HepG2 (cell line): Measurements from ENCODE around the gene MYADML2. TPM values are rescaled to one million over a fixed set of nuclear protein-coding genes. Genes with fewer than 3 reads are reported as not detected.

ENCODE experiments used
- ATF7-NPFF ChIP-seq: sonication (generic); formaldehyde crosslinking; IDR thresholded peaks from 2 replicates; pipeline ENCODE4 v1.8.1; 2023; ENCODE audit warnings: mild to moderate bottlenecking, low read depth, missing genetic modification reagents, moderate library complexity
- CENPT ChIP-seq: sonication (generic); formaldehyde crosslinking; IDR thresholded peaks from 2 replicates; pipeline ENCODE4 v1.8.0; 2022; ENCODE audit warnings: low read depth, mild to moderate bottlenecking, moderate library complexity, missing genetic modification reagents
- FOXA1 ChIP-seq, 2 experiments: fragments of 450-650 bp in 1 of 2; sonication (generic) in 1 of 2; formaldehyde crosslinking in 1 of 2; IDR thresholded peaks; 2 replicates each; pipeline versions ENCODE4 v1.4.0 to v1.6.1; 2016 to 2020; ENCODE audit warnings: missing genetic modification reagents in 1 of 2
- GTF2F1 ChIP-seq: fragments of 150-350 bp; IDR thresholded peaks from 2 replicates; pipeline ENCODE4 v1.6.1; 2014; ENCODE audit warnings: low read length
- JARID2 ChIP-seq: sonication (generic); formaldehyde crosslinking; IDR thresholded peaks from 2 replicates; pipeline ENCODE4 v1.8.1; 2023; ENCODE audit warnings: missing genetic modification reagents, inconsistent platforms; ENCODE audit not compliant: insufficient replicate concordance
- JUN ChIP-seq: sonication (generic); formaldehyde crosslinking; IDR thresholded peaks from 2 replicates; pipeline ENCODE4 v1.4.0; 2020; ENCODE audit warnings: mild to moderate bottlenecking, missing genetic modification reagents
- KDM2A ChIP-seq: sonication (generic); formaldehyde crosslinking; IDR thresholded peaks from 2 replicates; pipeline ENCODE4 v1.4.0; 2020; ENCODE audit warnings: low read depth, missing genetic modification reagents, borderline replicate concordance
- NCOA1 ChIP-seq: sonication (generic); formaldehyde crosslinking; IDR thresholded peaks from 2 replicates; pipeline ENCODE4 v1.9.0; 2021; ENCODE audit warnings: missing genetic modification reagents
- RFX5 ChIP-seq: IDR thresholded peaks from 2 replicates; pipeline ENCODE4 v1.6.1; 2011; ENCODE audit warnings: low read depth, low read length, improper control_type of control experiment
- SPEN ChIP-seq: sonication (generic); formaldehyde crosslinking; IDR thresholded peaks from 2 replicates; pipeline ENCODE4 v1.5.1; 2020; ENCODE audit warnings: low read depth, mild to moderate bottlenecking, missing genetic modification reagents
- SSRP1 ChIP-seq: IDR thresholded peaks from 2 replicates; pipeline ENCODE4 v1.6.1; 2016; ENCODE audit warnings: control low read depth
- TAF1 ChIP-seq: sonication (generic); formaldehyde crosslinking; IDR thresholded peaks from 2 replicates; pipeline ENCODE4 v1.4.0; 2020; ENCODE audit warnings: missing genetic modification reagents
- WIZ ChIP-seq: sonication (generic); formaldehyde crosslinking; IDR thresholded peaks from 2 replicates; pipeline ENCODE4 v1.5.1; 2020; ENCODE audit warnings: mild to moderate bottlenecking, missing genetic modification reagents
- YY1 ChIP-seq: IDR thresholded peaks from 2 replicates; pipeline ENCODE4 v1.6.1; 2011; ENCODE audit warnings: low read length, low read depth, moderate library complexity, mild to moderate bottlenecking; ENCODE audit not compliant: insufficient read depth, insufficient replicate concordance
- ZNF225 ChIP-seq: sonication (generic); formaldehyde crosslinking; IDR thresholded peaks from 2 replicates; pipeline ENCODE4 v1.4.0; 2020; ENCODE audit warnings: mild to moderate bottlenecking, missing genetic modification reagents
- ZNF296 ChIP-seq: sonication (generic); formaldehyde crosslinking; conservative IDR thresholded peaks from 2 replicates; pipeline ENCODE4 v1.5.0; 2020; ENCODE audit warnings: mild to moderate bottlenecking, missing genetic modification reagents
- ZNF317 ChIP-seq: sonication (generic); formaldehyde crosslinking; IDR thresholded peaks from 2 replicates; pipeline ENCODE4 v1.5.0; 2020; ENCODE audit warnings: mild to moderate bottlenecking, missing genetic modification reagents
- ZNF530 ChIP-seq: sonication (generic); formaldehyde crosslinking; IDR thresholded peaks from 2 replicates; pipeline ENCODE4 v1.5.0; 2020; ENCODE audit warnings: low read depth, mild to moderate bottlenecking, missing genetic modification reagents
- ZNF546 ChIP-seq: sonication (generic); formaldehyde crosslinking; conservative IDR thresholded peaks from 2 replicates; pipeline ENCODE4 v1.8.1; 2023; ENCODE audit warnings: mild to moderate bottlenecking, missing genetic modification reagents
- ZNF547 ChIP-seq: sonication (generic); formaldehyde crosslinking; IDR thresholded peaks from 2 replicates; pipeline ENCODE4 v1.5.1; 2020; ENCODE audit warnings: mild to moderate bottlenecking, missing genetic modification reagents
- ZNF629 ChIP-seq: sonication (generic); formaldehyde crosslinking; conservative IDR thresholded peaks from 2 replicates; pipeline ENCODE4 v1.5.0; 2020; ENCODE audit warnings: missing genetic modification reagents
- ZNF768 ChIP-seq: sonication (generic); formaldehyde crosslinking; IDR thresholded peaks from 2 replicates; pipeline ENCODE4 v1.4.0; 2020; ENCODE audit warnings: missing genetic modification reagents
- polyA plus RNA-seq, 8 experiments: library from polyadenylated mRNA; depleted of rRNA in 3 of 8; stranded (reverse) in 7 of 8; unstranded in 1 of 8; fragments of >200 nt; fragmentation: Illumina TruSeq in 4 of 8; extraction: Trizol in 4 of 8; gene quantifications; 2 replicates each; pipeline versions ENCODE4 v1.2.1 to v1.2.3, GENCODE V29; 2011 to 2016; ENCODE audit warnings: low read depth in 4 of 8, missing spikeins in 1 of 8, mixed read lengths in 1 of 8; ENCODE audit not compliant: insufficient read depth in 1 of 8
- total RNA-seq, 5 experiments: library from RNA; depleted of rRNA; stranded (reverse); fragments of >200 nt; fragmentation: Illumina TruSeq; extraction: Trizol; gene quantifications; 2 replicates each; pipeline ENCODE4 v1.2.3, GENCODE V29; 2016; ENCODE audit warnings: low read depth in 1 of 5
- TF ChIP-seq, protein P1 (sequence below): sonication (generic); formaldehyde crosslinking; IDR thresholded peaks from 2 replicates; pipeline ENCODE4 v1.9.0; 2021; ENCODE audit warnings: missing genetic modification reagents, borderline replicate concordance
- TF ChIP-seq, protein P2 (sequence below): sonication (generic); formaldehyde crosslinking; IDR thresholded peaks from 2 replicates; pipeline ENCODE4 v1.5.0; 2020; ENCODE audit warnings: mild to moderate bottlenecking, missing genetic modification reagents, moderate library complexity
- TF ChIP-seq, protein P3 (sequence below): sonication (generic); formaldehyde crosslinking; IDR thresholded peaks from 2 replicates; pipeline ENCODE4 v1.8.0; 2022; ENCODE audit warnings: missing genetic modification reagents, mild to moderate bottlenecking, moderate library complexity, borderline replicate concordance
- TF ChIP-seq, protein P4 (sequence below): sonication (generic); formaldehyde crosslinking; IDR thresholded peaks from 2 replicates; pipeline ENCODE4 v1.8.1; 2023; ENCODE audit warnings: missing genetic modification reagents, mild to moderate bottlenecking, borderline replicate concordance

MYADML2 gene
- total and polyA plus RNA-seq, 2 of the 13 experiments (the other 11 are each of a cell fraction or from before 2014, with no cell fraction given), result not detected

DNA sequence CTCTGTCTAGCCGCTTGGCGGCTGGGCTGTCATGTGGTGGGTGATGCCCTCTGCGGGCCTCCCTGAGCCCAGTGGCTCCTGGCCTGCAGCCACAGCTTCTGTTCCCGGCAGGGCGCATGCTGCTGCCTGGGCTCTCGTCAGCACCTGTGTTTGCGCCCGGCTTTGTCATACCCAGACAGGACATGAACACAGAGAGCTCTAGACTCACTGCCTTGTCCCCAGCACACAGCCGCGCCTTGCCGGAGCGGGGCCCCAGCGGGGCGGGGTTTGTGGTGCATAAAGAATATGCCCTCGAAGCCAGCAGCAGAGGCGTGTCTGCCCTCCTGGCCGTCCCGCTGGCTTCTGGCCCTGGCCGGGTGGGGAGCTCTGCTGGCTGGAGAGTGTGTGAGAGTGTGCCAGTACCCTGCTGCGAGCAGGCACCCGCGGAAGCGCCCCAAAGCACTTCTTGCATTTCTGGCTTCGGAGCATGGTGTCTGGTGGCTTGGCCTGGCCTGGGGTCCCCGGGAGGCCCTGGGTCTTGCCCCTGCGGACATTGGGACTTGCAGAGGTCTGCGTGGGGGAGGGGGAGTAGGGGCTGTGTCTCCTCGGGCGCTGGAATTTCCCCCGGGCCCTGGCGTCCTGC lies 44.8 kb upstream of the MYADML2 start (continued):
- peak; percentile 55 for TF ChIP-seq SPEN
- TF ChIP-seq ATF7-NPFF (CRISPR knock-in tag), result peak; percentile 91
- TF ChIP-seq, protein P1, sequence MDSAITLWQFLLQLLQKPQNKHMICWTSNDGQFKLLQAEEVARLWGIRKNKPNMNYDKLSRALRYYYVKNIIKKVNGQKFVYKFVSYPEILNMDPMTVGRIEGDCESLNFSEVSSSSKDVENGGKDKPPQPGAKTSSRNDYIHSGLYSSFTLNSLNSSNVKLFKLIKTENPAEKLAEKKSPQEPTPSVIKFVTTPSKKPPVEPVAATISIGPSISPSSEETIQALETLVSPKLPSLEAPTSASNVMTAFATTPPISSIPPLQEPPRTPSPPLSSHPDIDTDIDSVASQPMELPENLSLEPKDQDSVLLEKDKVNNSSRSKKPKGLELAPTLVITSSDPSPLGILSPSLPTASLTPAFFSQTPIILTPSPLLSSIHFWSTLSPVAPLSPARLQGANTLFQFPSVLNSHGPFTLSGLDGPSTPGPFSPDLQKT (CRISPR knock-in tag), result peak; percentile 87; the same call in 1 of the 2 replicates
- TF ChIP-seq KDM2A (CRISPR knock-in tag), result peak; percentile 81
- TF ChIP-seq, protein P2, sequence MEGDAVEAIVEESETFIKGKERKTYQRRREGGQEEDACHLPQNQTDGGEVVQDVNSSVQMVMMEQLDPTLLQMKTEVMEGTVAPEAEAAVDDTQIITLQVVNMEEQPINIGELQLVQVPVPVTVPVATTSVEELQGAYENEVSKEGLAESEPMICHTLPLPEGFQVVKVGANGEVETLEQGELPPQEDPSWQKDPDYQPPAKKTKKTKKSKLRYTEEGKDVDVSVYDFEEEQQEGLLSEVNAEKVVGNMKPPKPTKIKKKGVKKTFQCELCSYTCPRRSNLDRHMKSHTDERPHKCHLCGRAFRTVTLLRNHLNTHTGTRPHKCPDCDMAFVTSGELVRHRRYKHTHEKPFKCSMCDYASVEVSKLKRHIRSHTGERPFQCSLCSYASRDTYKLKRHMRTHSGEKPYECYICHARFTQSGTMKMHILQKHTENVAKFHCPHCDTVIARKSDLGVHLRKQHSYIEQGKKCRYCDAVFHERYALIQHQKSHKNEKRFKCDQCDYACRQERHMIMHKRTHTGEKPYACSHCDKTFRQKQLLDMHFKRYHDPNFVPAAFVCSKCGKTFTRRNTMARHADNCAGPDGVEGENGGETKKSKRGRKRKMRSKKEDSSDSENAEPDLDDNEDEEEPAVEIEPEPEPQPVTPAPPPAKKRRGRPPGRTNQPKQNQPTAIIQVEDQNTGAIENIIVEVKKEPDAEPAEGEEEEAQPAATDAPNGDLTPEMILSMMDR (CRISPR knock-in tag), result peak; percentile 77
- TF ChIP-seq ZNF768, result peak; percentile 97
- peak; percentile 43; the same call in 1 of the 2 replicates for TF ChIP-seq RFX5
- peak; percentile 97 for TF ChIP-seq ZNF296 (CRISPR knock-in tag)
- TF ChIP-seq WIZ, result no peak
- TF ChIP-seq, protein P3, sequence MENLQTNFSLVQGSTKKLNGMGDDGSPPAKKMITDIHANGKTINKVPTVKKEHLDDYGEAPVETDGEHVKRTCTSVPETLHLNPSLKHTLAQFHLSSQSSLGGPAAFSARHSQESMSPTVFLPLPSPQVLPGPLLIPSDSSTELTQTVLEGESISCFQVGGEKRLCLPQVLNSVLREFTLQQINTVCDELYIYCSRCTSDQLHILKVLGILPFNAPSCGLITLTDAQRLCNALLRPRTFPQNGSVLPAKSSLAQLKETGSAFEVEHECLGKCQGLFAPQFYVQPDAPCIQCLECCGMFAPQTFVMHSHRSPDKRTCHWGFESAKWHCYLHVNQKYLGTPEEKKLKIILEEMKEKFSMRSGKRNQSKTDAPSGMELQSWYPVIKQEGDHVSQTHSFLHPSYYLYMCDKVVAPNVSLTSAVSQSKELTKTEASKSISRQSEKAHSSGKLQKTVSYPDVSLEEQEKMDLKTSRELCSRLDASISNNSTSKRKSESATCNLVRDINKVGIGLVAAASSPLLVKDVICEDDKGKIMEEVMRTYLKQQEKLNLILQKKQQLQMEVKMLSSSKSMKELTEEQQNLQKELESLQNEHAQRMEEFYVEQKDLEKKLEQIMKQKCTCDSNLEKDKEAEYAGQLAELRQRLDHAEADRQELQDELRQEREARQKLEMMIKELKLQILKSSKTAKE, result peak; percentile 89
- TF ChIP-seq ZNF317 (CRISPR knock-in tag), result 0 out of 2 replicates have a peak, but pooled peaks have one; percentile 54
- 0 out of 2 replicates have a peak, but pooled peaks have one; percentile 60 for TF ChIP-seq ZNF225 (CRISPR knock-in tag)
- TF ChIP-seq JUN (CRISPR knock-in tag), result no peak
- TF ChIP-seq, protein P4, sequence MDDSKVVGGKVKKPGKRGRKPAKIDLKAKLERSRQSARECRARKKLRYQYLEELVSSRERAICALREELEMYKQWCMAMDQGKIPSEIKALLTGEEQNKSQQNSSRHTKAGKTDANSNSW (CRISPR knock-in tag), result no peak
- TF ChIP-seq SSRP1 (CRISPR knock-in tag), result 0 out of 2 replicates have a peak, but pooled peaks have one; percentile 16
- TF ChIP-seq GTF2F1, result no peak
- TF ChIP-seq TAF1 (CRISPR knock-in tag), result peak; percentile 90
- peak; percentile 68 for TF ChIP-seq YY1
- peak; percentile 96 for TF ChIP-seq JARID2 (CRISPR knock-in tag)
- no peak for TF ChIP-seq CENPT (CRISPR knock-in tag)
- no peak for TF ChIP-seq FOXA1 (IDR thresholded peaks at IDR 0.05)
- TF ChIP-seq FOXA1 (CRISPR knock-in tag; IDR thresholded peaks at IDR 0.05), result no peak; the same call in 1 of the 2 replicates
- no peak for TF ChIP-seq ZNF530
- TF ChIP-seq ZNF629 (CRISPR knock-in tag), result 0 out of 2 replicates have a peak, but pooled peaks have one; percentile 48
- peak; percentile 84; the same call in 1 of the 2 replicates for TF ChIP-seq NCOA1
- TF ChIP-seq ZNF547, result peak; percentile 96
- TF ChIP-seq ZNF546 (CRISPR knock-in tag), result 0 out of 2 replicates have a peak, but pooled peaks have one; percentile 52
